Fibroblast of gingiva (primary cell): ENCODE results near the gene IFNL2.

Experiments
- DNase-seq: peaks from one replicate; pipeline ENCODE4 v3.0.0-alpha.2; 2011; ENCODE audit warnings: low read depth

IFNL2 gene

GRCh38 chr19:39318071-39318470 is 49.9 kb downstream of the IFNL2 start:
- DNase-seq = no peak

- no peak for DNase-seq
Observed at GRCh38 chr19:39318690-39319089, 50.5 kb downstream of the IFNL2 start.

GRCh38 chr19:39319098-39319891 is 51.1 kb downstream of the IFNL2 start:
- no peak for DNase-seq
